K562 (cell line): ENCODE measurements around the gene MRPL40. TPM values are rescaled to one million over a fixed set of nuclear protein-coding genes. Genes with fewer than 3 reads are reported as not detected.

ENCODE experiments used
- ARID3A ChIP-seq: IDR thresholded peaks from 2 replicates; pipeline ENCODE4 v1.6.1; 2012; ENCODE audit warnings: low read depth, low read length, improper control_type of control experiment, borderline replicate concordance
- ATF4 ChIP-seq: fragments of 450-650 bp; formaldehyde crosslinking; IDR thresholded peaks from 2 replicates; pipeline ENCODE4 v1.4.0; 2022; ENCODE audit warnings: mild to moderate bottlenecking, moderate library complexity
- CBX5 ChIP-seq: IDR thresholded peaks from 2 replicates; pipeline ENCODE4 v1.6.1; 2014; ENCODE audit warnings: low read depth, borderline replicate concordance
- CEBPB ChIP-seq: fragments of 450-650 bp; IDR thresholded peaks from 2 replicates; pipeline ENCODE4 v1.6.1; 2016; ENCODE audit warnings: missing genetic modification characterization, missing compliant biosample characterization
- ELF2 ChIP-seq: fragments of 250-450 bp; sonication (Bioruptor Pico); IDR thresholded peaks from 2 replicates; pipeline ENCODE4 v1.5.0; 2021; ENCODE audit warnings: mild to moderate bottlenecking
- ESRRB ChIP-seq: fragments of 250-450 bp; sonication (Bioruptor Pico); IDR thresholded peaks from 2 replicates; pipeline ENCODE4 v1.5.0; 2020; ENCODE audit warnings: mild to moderate bottlenecking, moderate library complexity, borderline replicate concordance
- FOXP1 ChIP-seq: sonication (generic); formaldehyde crosslinking; IDR thresholded peaks from 2 replicates; pipeline ENCODE4 v1.8.0; 2022; ENCODE audit warnings: mild to moderate bottlenecking, missing genetic modification reagents
- HMGN3 ChIP-seq: IDR thresholded peaks from 2 replicates; pipeline ENCODE4 v1.6.1; 2011; ENCODE audit warnings: borderline replicate concordance, low read depth, mild to moderate bottlenecking, mixed read lengths, low read length; ENCODE audit not compliant: insufficient read length; ENCODE audit errors: extremely low read depth
- HNRNPLL ChIP-seq: fragments of 200-400 bp; formaldehyde crosslinking; IDR thresholded peaks from 2 replicates; pipeline ENCODE4 v1.6.1; 2017; ENCODE audit warnings: low read length, low read depth, mild to moderate bottlenecking; ENCODE audit not compliant: poor library complexity, severe bottlenecking
- HOMEZ ChIP-seq: fragments of 250-450 bp; sonication (Bioruptor Pico); IDR thresholded peaks from 2 replicates; pipeline ENCODE4 v1.4.0; 2020; ENCODE audit warnings: mild to moderate bottlenecking, moderate library complexity
- NCOA1 ChIP-seq: fragments of 450-650 bp; IDR thresholded peaks from 2 replicates; pipeline ENCODE4 v1.6.1; 2016; ENCODE audit warnings: low read depth
- POLR2AphosphoS2 ChIP-seq: IDR thresholded peaks from 2 replicates; pipeline ENCODE4 v1.6.1; 2012; ENCODE audit warnings: low read length, improper control_type of control experiment
- POLR3G ChIP-seq: IDR thresholded peaks from 2 replicates; pipeline ENCODE4 v1.6.1; 2011; ENCODE audit not compliant: insufficient read length, insufficient replicate concordance; ENCODE audit errors: extremely low read depth
- RAD51 ChIP-seq: fragments of 450-650 bp; IDR thresholded peaks from 2 replicates; pipeline ENCODE4 v1.7.1; 2016; ENCODE audit warnings: low read depth, mild to moderate bottlenecking, borderline replicate concordance
- STAT6 ChIP-seq: sonication (generic); formaldehyde crosslinking; IDR thresholded peaks from 2 replicates; pipeline ENCODE4 v1.8.1; 2023; ENCODE audit warnings: mild to moderate bottlenecking, missing genetic modification reagents
- ZNF165 ChIP-seq: fragments of 250-450 bp; sonication (Bioruptor Pico); IDR thresholded peaks from 2 replicates; pipeline ENCODE4 v1.4.0; 2020; ENCODE audit warnings: borderline replicate concordance
- ZNF41 ChIP-seq: fragments of 250-450 bp; sonication (Bioruptor Pico); conservative IDR thresholded peaks from 2 replicates; pipeline ENCODE4 v1.4.0; 2020; ENCODE audit warnings: mild to moderate bottlenecking
- ZNF551 ChIP-seq: fragments of 250-450 bp; sonication (Bioruptor Pico); IDR thresholded peaks from 2 replicates; pipeline ENCODE4 v1.5.0; 2021; ENCODE audit warnings: mild to moderate bottlenecking, moderate library complexity
- ZNF561 ChIP-seq: fragments of 450-650 bp; formaldehyde crosslinking; conservative IDR thresholded peaks from 2 replicates; pipeline ENCODE4 v1.4.0; 2020; ENCODE audit warnings: mild to moderate bottlenecking, moderate library complexity
- ZNF717 ChIP-seq: fragments of 250-450 bp; sonication (Bioruptor Pico); IDR thresholded peaks from 2 replicates; pipeline ENCODE4 v1.5.0; 2021
- ZNF75A ChIP-seq: fragments of 450-650 bp; formaldehyde crosslinking; IDR thresholded peaks from 2 replicates; pipeline ENCODE4 v1.4.0; 2020; ENCODE audit warnings: mild to moderate bottlenecking
- polyA plus RNA-seq, 8 experiments: library from polyadenylated mRNA; depleted of rRNA in 4 of 8; stranded (reverse) in 5 of 8; unstranded in 3 of 8; fragments of >200 nt; fragmentation: Nextera tagmentation in 2 of 8; fragmentation: Illumina TruSeq in 1 of 8; extraction: Ambion mirVana in 2 of 8; extraction: Trizol in 1 of 8; gene quantifications; 2 replicates each; pipeline versions ENCODE4 v1.2.1 to v1.2.3, GENCODE V29; 2011 to 2014; ENCODE audit warnings: inconsistent platforms in 1 of 8, missing spikeins in 1 of 8
- total RNA-seq, 7 experiments: library from RNA; depleted of rRNA in 6 of 7; stranded (reverse); fragments of >200 nt in 6 of 7; fragmentation: Illumina TruSeq in 2 of 7; extraction: Trizol in 2 of 7; gene quantifications; 2 replicates each; pipeline versions ENCODE4 v1.2.1 to v1.2.3, GENCODE V29; 2011 to 2021; ENCODE audit warnings: low replicate concordance in 1 of 7

The MRPL40 gene
- total and polyA plus RNA-seq, 9 of the 15 experiments (the other 6 are each of a cell fraction or from before 2014, with no cell fraction given): 132 to 652 (median 208) TPM

GRCh38 chr22:19479355-19480172 lies 47.2 kb downstream of the MRPL40 start, which contains the start of gene CDC45 (continued):
- TF ChIP-seq STAT6 (peak; percentile 99), NCOA1 (no peak), ZNF165 (CRISPR knock-in tag) (peak; percentile 93), ZNF551 (no peak), HOMEZ (CRISPR knock-in tag) (peak; percentile 92; the same call in 1 of the 2 replicates), ZNF717 (no peak), CEBPB (no peak), ELF2 (peak; percentile 100), POLR2AphosphoS2 (peak; percentile 81; the same call in 1 of the 2 replicates), RAD51 (no peak), POLR3G (no peak), ESRRB (CRISPR knock-in tag) (no peak), ZNF41 (CRISPR knock-in tag) (peak; percentile 90), ARID3A (peak; percentile 13; the same call in 1 of the 2 replicates), ZNF561 (CRISPR knock-in tag) (peak; percentile 88), FOXP1 (CRISPR knock-in tag) (no peak), HMGN3 (no peak), CBX5 (no peak), ATF4 (CRISPR knock-in tag) (peak; percentile 87), HNRNPLL (peak; percentile 93), ZNF75A (CRISPR knock-in tag) (peak; percentile 86; the same call in 1 of the 2 replicates)
